Esophagus muscularis mucosa (tissue), 4 donors: ENCODE measurements around the gene F10. TPM values are rescaled to one million over a fixed set of nuclear protein-coding genes. Genes with fewer than 3 reads are reported as not detected.

Experiments used
- DNase-seq: peaks from one replicate; pipeline ENCODE4 v3.0.0-alpha.2; 2017; ENCODE audit errors: extremely low spot score
- H3K27ac ChIP-seq, 4 donors: fragments of 200-600 bp; sonication (generic); replicated peaks in 1 of 4; 1 replicate in 3 of 4; 2 replicates in 1 of 4; pipeline ENCODE4 v1.5.1; 2016 to 2019; ENCODE audit warnings: mild to moderate bottlenecking in 1 of 4
- H3K27me3 ChIP-seq, 4 donors: fragments of 200-600 bp; sonication (generic); one replicate each; pipeline versions ENCODE4 v1.5.1 to v1.6.0; 2016 to 2019
- H3K36me3 ChIP-seq, 4 donors: fragments of 200-600 bp; sonication (generic); one replicate each; pipeline ENCODE4 v1.5.1; 2016 to 2019
- H3K4me1 ChIP-seq, 4 donors: fragments of 200-600 bp; sonication (generic); one replicate each; pipeline ENCODE4 v1.5.1; 2016 to 2019
- H3K4me3 ChIP-seq, 4 donors: fragments of 200-600 bp; sonication (generic); 1 replicate in 2 of 4; 2 replicates in 2 of 4; pipeline ENCODE4 v1.5.1; 2016 to 2019; ENCODE audit warnings: mild to moderate bottlenecking in 4 of 4, moderate library complexity in 1 of 4
- H3K9me3 ChIP-seq, 4 donors: fragments of 200-600 bp; sonication (generic); 1 replicate in 3 of 4; 2 replicates in 1 of 4; pipeline ENCODE4 v1.5.1; 2016 to 2019
- EP300 ChIP-seq: sonication (generic); formaldehyde crosslinking; IDR thresholded peaks from one replicate; pipeline ENCODE4 v1.6.1; 2017; ENCODE audit warnings: antibody characterized with exemption
- POLR2A ChIP-seq: fragments of 450-650 bp; IDR thresholded peaks from one replicate; pipeline ENCODE4 v1.6.1; 2017; ENCODE audit warnings: antibody characterized with exemption, moderate library complexity, mild to moderate bottlenecking, low read depth
- POLR2AphosphoS5 ChIP-seq, 2 donors: sonication (generic); formaldehyde crosslinking; IDR thresholded peaks; one replicate each; pipeline ENCODE4 v1.6.1; 2017; ENCODE audit warnings: antibody characterized with exemption in 2 of 2
- WGBS: methylation state at CpG from one replicate; pipeline ENCODE4 v1.1.5; 2018; 5-methylcytosine and 5-hydroxymethylcytosine counted together
- intact Hi-C: fragments of 100-400 bp; cut with DNase I; formaldehyde crosslinking; loops from one replicate; pipeline ENCODE4 v1.15.1; 2023
- total RNA-seq, 4 donors: library from RNA; depleted of rRNA; stranded (reverse); fragments of >200 nt; gene quantifications; one replicate each; pipeline versions ENCODE4 v1.1.0 to v1.2.1, GENCODE V29; 2016
- TF ChIP-seq, protein P1 (sequence below), 3 experiments: fragments of 200-600 bp in 2 of 3; fragments of 450-650 bp in 1 of 3; sonication (generic) in 2 of 3; IDR thresholded peaks; one replicate each; pipeline ENCODE4 v1.5.1; 2017 to 2019; ENCODE audit warnings: antibody characterized with exemption in 3 of 3, mild to moderate bottlenecking in 2 of 3, moderate library complexity in 1 of 3

Gene F10
- 10 to 100 TPM in 2 of 4 donors, 1 to 10 TPM in 2; 4.6 to 20.5 (median 11.7) TPM for total RNA-seq

DNA sequence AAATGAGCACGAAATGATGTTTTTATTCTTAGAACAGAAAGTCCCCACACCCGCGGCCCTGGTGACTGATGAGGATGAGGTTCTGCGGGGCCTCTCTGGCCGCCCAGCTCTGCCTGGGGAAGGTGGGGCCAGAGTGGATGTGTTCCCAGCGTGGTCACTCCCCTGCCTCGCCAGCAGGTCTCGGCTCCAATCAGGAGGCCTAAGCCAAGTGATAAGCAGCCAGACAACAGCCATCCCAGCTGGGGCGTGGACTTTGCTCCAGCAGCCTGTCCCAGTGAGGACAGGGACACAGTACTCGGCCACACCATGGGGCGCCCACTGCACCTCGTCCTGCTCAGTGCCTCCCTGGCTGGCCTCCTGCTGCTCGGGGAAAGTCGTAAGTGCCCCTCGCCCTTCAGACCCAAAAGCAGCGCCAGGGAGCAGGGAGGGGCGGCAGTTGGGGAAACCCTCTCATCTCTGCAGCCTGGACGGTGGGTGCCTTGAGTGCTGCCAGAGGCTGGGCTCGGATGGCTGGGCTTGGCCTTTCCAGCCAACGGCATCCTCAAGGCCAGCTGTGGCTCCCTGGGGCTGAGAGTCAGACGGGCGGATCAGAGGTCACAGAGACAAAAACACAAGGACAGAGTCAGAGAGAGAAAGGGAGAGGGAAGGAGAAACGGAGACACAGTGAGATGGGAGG lies at the start of gene F10:
TSS of gene F10 (plus strand) at position 250 of the 676 bp plus-strand sequence. CDS start at position 307, 57 bp downstream.
- TF ChIP-seq, protein P1, sequence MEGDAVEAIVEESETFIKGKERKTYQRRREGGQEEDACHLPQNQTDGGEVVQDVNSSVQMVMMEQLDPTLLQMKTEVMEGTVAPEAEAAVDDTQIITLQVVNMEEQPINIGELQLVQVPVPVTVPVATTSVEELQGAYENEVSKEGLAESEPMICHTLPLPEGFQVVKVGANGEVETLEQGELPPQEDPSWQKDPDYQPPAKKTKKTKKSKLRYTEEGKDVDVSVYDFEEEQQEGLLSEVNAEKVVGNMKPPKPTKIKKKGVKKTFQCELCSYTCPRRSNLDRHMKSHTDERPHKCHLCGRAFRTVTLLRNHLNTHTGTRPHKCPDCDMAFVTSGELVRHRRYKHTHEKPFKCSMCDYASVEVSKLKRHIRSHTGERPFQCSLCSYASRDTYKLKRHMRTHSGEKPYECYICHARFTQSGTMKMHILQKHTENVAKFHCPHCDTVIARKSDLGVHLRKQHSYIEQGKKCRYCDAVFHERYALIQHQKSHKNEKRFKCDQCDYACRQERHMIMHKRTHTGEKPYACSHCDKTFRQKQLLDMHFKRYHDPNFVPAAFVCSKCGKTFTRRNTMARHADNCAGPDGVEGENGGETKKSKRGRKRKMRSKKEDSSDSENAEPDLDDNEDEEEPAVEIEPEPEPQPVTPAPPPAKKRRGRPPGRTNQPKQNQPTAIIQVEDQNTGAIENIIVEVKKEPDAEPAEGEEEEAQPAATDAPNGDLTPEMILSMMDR (IDR thresholded peaks at IDR 0.05), result no peak
- TF ChIP-seq POLR2AphosphoS5 (IDR thresholded peaks at IDR 0.05) (peak; percentile 31 to 41), EP300 (no peak), POLR2A (no peak)
- Histone ChIP-seq H3K4me3 (peak within 1 kb of the TSS; percentile 28 to 46 (median 34)), H3K27ac (peak within 1 kb of the TSS; percentile 31 to 62 (median 36)), H3K36me3 (no peaks in the 10 kb centered on the region), H3K9me3 (no peaks in the 10 kb centered on the region), H3K4me1 (peaks cover 0 to 18% (median 5%) of the 10 kb centered on the region in 4 donors), H3K27me3 (peaks cover 0 to 13% (median 0%) of the 10 kb centered on the region in 4 donors)
- intact Hi-C loops, result no loop called here
- DNase-seq, result no peak
- 50% methylated on average over 12 of the region's 23 CpGs for WGBS

DNA sequence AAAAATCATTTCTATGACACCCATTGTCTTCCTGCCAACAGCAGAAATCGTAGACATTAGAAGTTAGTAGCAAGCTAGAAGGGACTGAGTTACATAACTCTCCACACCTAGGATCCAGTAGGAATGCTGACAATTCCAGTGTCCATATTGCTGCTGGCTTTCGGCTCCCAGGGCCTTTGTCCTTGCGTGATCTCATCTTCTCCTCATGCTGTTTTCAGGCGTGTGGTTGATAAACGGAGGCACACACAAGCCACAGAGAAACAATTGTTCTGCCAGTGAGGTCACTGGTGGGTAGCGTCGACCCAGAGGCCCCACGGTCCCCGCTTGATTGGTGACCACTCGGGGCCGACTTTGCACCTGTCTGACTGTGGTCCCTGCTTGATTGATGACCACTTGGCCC lies 48.7 kb upstream of the F10 start:
- Histone ChIP-seq H3K27ac (no peak overlapping the region), H3K27me3 (peaks cover 0 to 13% (median 0%) of the 10 kb centered on the region in 4 donors), H3K36me3 (peaks cover 0 to 88% (median 24%) of the 10 kb centered on the region in 4 donors), H3K4me1 (no peaks in the 10 kb centered on the region), H3K9me3 (peaks cover 0 to 6% (median 0%) of the 10 kb centered on the region in 4 donors), H3K4me3 (no peak overlapping the region)
- TF ChIP-seq, protein P1 (IDR thresholded peaks at IDR 0.05), result no peak
- TF ChIP-seq EP300 (no peak), POLR2A (no peak), POLR2AphosphoS5 (IDR thresholded peaks at IDR 0.05) (no peak)
- DNase-seq, result no peak
- WGBS, result 85% methylated on average over 11 of the region's 11 CpGs
- intact Hi-C loops, result no loop called here

DNA sequence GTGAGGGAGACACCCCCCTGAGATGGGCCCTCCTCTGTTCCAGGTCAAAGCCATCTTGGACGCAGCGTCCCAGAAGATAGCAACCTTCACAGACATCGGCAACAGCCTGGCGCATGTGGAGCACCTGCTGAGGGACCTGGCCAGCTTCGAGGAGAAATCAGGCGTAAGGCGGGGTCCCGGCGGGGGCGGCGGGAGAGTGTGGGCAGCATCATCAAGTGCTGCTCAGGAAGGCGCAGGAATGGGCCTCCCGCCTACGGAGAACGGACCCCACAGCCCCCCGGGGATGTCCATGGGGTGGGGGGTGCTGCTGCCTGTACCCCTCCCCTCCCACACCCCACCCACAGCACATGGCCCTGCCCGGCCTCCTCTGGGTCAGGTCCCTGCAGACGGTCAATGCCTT lies 48.2 kb upstream of the F10 start:
- TF ChIP-seq, protein P1 (IDR thresholded peaks at IDR 0.05), result no peak
- no peak for TF ChIP-seq EP300
- TF ChIP-seq POLR2AphosphoS5 (IDR thresholded peaks at IDR 0.05), result no peak
- TF ChIP-seq POLR2A, result no peak
- H3K27ac ChIP-seq, result no peak overlapping the region
- WGBS, result 91% methylated on average over 17 of the region's 18 CpGs
- peaks cover 0 to 13% (median 0%) of the 10 kb centered on the region in 4 donors for H3K27me3 ChIP-seq
- peaks cover 0 to 93% (median 24%) of the 10 kb centered on the region in 4 donors for H3K36me3 ChIP-seq
- no peak overlapping the region for H3K4me3 ChIP-seq
- no peaks in the 10 kb centered on the region for H3K4me1 ChIP-seq
- H3K9me3 ChIP-seq, result peaks cover 0 to 6% (median 0%) of the 10 kb centered on the region in 4 donors
- DNase-seq, result no peak
- intact Hi-C loops, result no loop called here

DNA sequence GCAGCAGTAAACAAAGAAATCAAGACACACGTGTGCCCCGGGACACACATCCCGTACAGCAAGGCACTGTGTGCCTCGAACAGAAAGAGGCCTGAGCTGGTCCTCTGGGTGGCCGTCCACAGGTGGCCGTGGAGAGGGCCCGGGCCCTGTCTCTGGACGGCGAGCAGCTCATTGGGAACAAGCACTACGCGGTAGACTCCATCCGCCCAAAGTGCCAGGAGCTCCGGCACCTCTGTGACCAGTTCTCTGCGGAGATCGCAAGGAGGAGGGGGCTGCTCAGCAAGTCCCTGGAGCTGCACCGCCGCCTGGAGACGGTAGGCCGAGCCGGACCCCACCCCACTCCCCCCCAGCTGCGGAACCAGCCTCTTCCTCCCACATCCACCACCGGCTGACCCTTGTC lies 47.7 kb upstream of the F10 start:
- no peak overlapping the region for H3K4me3 ChIP-seq
- no peak for DNase-seq
- H3K4me1 ChIP-seq, result no peaks in the 10 kb centered on the region
- peaks cover 0 to 6% (median 0%) of the 10 kb centered on the region in 4 donors for H3K9me3 ChIP-seq
- 98% methylated on average over 15 of the region's 22 CpGs for WGBS
- no peak overlapping the region for H3K27ac ChIP-seq
- H3K27me3 ChIP-seq, result peaks cover 0 to 13% (median 0%) of the 10 kb centered on the region in 4 donors
- H3K36me3 ChIP-seq, result peaks cover 0 to 90% (median 23%) of the 10 kb centered on the region in 4 donors
- TF ChIP-seq, protein P1 (IDR thresholded peaks at IDR 0.05), result no peak
- TF ChIP-seq POLR2AphosphoS5 (IDR thresholded peaks at IDR 0.05) (no peak), POLR2A (no peak), EP300 (no peak)
- intact Hi-C loops, result no loop called here
